OCI-LY7 (cell line): ENCODE data around the gene FAM193B. TPM values are rescaled to one million over a fixed set of nuclear protein-coding genes. Genes with fewer than 3 reads are reported as not detected.

ENCODE experiments used
- BruUV-seq: library from RNA; stranded (reverse); fragments of 400-500 nt; replicated peaks from 2 replicates; lab custom pipeline; 2021; lab: Mats Ljungman, UMichigan
- CTCF ChIA-PET: fragments of 300-600 bp; sonication (Branson Sonifier 250); formaldehyde crosslinking; loops from one replicate; lab custom pipeline; 2022; ENCODE audit warnings: antibody characterized with exemption; ENCODE audit not compliant: unreplicated experiment; lab: Charles Lee
- POLR2A ChIA-PET: fragments of 300-600 bp; sonication (Branson Sonifier 250); formaldehyde crosslinking; loops from one replicate; lab custom pipeline; 2022; ENCODE audit warnings: antibody characterized with exemption; lab: Charles Lee
- DNase-seq: peaks from one replicate; pipeline ENCODE4 v3.0.0-alpha.2; 2015; ENCODE audit warnings: low spot score
- H2AFZ ChIP-seq: fragments of 200-600 bp; sonication (generic), shearing (Covaris generic); 2 replicates; pipeline ENCODE4 v1.6.1; 2014; ENCODE audit warnings: mild to moderate bottlenecking, antibody characterized with exemption, low read length, moderate library complexity
- H3K27ac ChIP-seq: fragments of 200-600 bp; sonication (generic); 2 replicates; pipeline ENCODE4 v1.5.1; 2014; ENCODE audit warnings: mixed run types, low read depth, mild to moderate bottlenecking, moderate library complexity, low read length, inconsistent platforms; ENCODE audit not compliant: poor library complexity, severe bottlenecking
- H3K36me3 ChIP-seq: fragments of 200-600 bp; sonication (generic); 2 replicates; pipeline ENCODE4 v1.6.1; 2014; ENCODE audit warnings: mild to moderate bottlenecking, antibody characterized with exemption, low read length, moderate library complexity, mixed read lengths; ENCODE audit not compliant: insufficient read depth
- H3K4me1 ChIP-seq: fragments of 200-600 bp; sonication (generic); 2 replicates; pipeline ENCODE4 v1.5.1; 2014; ENCODE audit warnings: mild to moderate bottlenecking, low read length; ENCODE audit not compliant: insufficient read depth, poor library complexity, severe bottlenecking
- H3K4me2 ChIP-seq: fragments of 200-600 bp; sonication (generic); 2 replicates; pipeline ENCODE4 v1.6.1; 2014; ENCODE audit warnings: mild to moderate bottlenecking, low read length
- H3K4me3 ChIP-seq: fragments of 200-600 bp; sonication (generic); 2 replicates; pipeline ENCODE4 v1.5.1; 2014; ENCODE audit warnings: mild to moderate bottlenecking, low read depth, low read length; ENCODE audit not compliant: poor library complexity, severe bottlenecking
- H3K79me2 ChIP-seq: fragments of 200-600 bp; sonication (generic); 2 replicates; pipeline ENCODE4 v1.6.1; 2016; ENCODE audit warnings: low read depth, mild to moderate bottlenecking, low read length, moderate library complexity, mixed read lengths; ENCODE audit not compliant: insufficient read depth
- H3K9me2 ChIP-seq: fragments of 200-600 bp; sonication (generic); 2 replicates; pipeline ENCODE4 v1.6.1; 2016; ENCODE audit warnings: mild to moderate bottlenecking, low read length, mixed read lengths; ENCODE audit not compliant: insufficient read depth
- H3K9me3 ChIP-seq: fragments of 200-600 bp; sonication (generic); 2 replicates; pipeline ENCODE4 v1.6.1; 2014; ENCODE audit warnings: mild to moderate bottlenecking, mixed run types, low read length, mixed read lengths
- H4K20me1 ChIP-seq: fragments of 200-600 bp; sonication (generic); 2 replicates; pipeline ENCODE4 v1.6.1; 2014; ENCODE audit warnings: mild to moderate bottlenecking, antibody characterized with exemption, low read length, moderate library complexity, mixed read lengths; ENCODE audit not compliant: insufficient read depth
- EZH2phosphoT487 ChIP-seq: fragments of 200-600 bp; sonication (generic); IDR thresholded peaks from 2 replicates; pipeline ENCODE4 v1.6.1; 2018; ENCODE audit warnings: low read depth, borderline replicate concordance, mild to moderate bottlenecking, mixed run types, antibody characterized with exemption, low read length, moderate library complexity, mixed read lengths
- intact Hi-C: fragments of 100-400 bp; cut with micrococcal nuclease; formaldehyde crosslinking; loops from one replicate; pipeline ENCODE4 v1.10.0; 2022; ENCODE audit not compliant: unreplicated experiment
- total RNA-seq, 2 experiments: library from RNA; depleted of rRNA in 1 of 2; stranded (reverse); fragments of >200 nt in 1 of 2; shearing (Covaris generic) in 1 of 2; gene quantifications; 2 replicates each; pipeline ENCODE4 v1.2.3, GENCODE V29; 2014 to 2022
- TF ChIP-seq, protein P1 (sequence below): fragments of 200-600 bp; sonication (generic); conservative IDR thresholded peaks from 2 replicates; pipeline ENCODE4 v1.5.1; 2014; ENCODE audit warnings: mild to moderate bottlenecking, antibody characterized with exemption, low read length, moderate library complexity, mixed read lengths

FAM193B gene
- total RNA-seq, 2 experiments from 2014 or later: 63.2 to 104 TPM

DNA sequence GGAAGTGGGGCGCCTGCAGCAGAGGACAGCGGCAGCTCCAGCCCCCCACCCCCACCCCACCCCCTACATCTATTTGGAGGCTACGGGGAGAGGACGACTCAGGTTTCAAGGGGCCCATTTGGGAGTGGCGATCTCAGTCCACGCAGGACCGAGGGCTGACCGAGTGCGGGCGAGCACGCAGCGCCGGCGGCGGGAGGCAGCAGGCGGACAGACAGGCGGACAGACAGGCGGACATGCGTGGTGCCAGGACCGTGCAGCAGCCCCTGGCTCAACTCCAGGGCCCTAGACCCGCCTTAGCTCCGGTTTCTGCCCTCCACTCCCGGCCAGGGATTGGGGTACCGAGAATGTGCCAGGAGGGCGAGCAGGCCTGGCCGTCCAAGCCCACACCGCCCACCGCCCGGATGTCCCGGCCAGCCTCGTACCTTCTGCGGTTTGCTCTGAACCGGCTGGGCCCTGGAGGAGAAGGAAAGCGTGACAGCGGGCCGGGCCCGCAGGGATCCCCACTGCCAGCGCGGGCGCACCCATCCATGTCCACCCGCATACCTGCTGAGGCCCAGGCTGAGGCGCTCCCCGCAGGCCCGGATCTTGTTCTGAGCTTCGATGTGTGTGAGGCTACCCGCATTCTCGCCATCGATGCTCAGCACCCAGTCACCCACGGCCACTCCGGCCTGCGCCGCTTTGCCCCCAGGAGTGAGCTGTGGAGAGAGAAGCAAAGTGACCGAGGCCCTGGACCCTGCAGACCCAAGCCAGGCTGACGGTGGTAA is 62.2 kb downstream of the FAM193B start:
- BruUV-seq: no TSS peak
- intact Hi-C loops: no loop called here
- TF ChIP-seq EZH2phosphoT487: no peak
- TF ChIP-seq, protein P1, sequence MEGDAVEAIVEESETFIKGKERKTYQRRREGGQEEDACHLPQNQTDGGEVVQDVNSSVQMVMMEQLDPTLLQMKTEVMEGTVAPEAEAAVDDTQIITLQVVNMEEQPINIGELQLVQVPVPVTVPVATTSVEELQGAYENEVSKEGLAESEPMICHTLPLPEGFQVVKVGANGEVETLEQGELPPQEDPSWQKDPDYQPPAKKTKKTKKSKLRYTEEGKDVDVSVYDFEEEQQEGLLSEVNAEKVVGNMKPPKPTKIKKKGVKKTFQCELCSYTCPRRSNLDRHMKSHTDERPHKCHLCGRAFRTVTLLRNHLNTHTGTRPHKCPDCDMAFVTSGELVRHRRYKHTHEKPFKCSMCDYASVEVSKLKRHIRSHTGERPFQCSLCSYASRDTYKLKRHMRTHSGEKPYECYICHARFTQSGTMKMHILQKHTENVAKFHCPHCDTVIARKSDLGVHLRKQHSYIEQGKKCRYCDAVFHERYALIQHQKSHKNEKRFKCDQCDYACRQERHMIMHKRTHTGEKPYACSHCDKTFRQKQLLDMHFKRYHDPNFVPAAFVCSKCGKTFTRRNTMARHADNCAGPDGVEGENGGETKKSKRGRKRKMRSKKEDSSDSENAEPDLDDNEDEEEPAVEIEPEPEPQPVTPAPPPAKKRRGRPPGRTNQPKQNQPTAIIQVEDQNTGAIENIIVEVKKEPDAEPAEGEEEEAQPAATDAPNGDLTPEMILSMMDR: no peak
- DNase-seq: no peak
- H4K20me1 ChIP-seq: peaks cover 6% of the 10 kb centered on the region; the same call in 1 of the 2 replicates
- no peaks in the 10 kb centered on the region for H3K9me2 ChIP-seq
- H3K4me3 ChIP-seq: no peak overlapping the region
- H3K36me3 ChIP-seq: peaks cover 5% of the 10 kb centered on the region; the same call in 1 of the 2 replicates
- no peaks in the 10 kb centered on the region for H3K79me2 ChIP-seq
- no peaks in the 10 kb centered on the region for H3K9me3 ChIP-seq
- ChIA-PET POLR2A (interaction anchor here (0.5 kb wide), 1 partner anchor 14 kb away, joined by 3 read pairs; no protein-coding TSS in a partner anchor), CTCF (interaction anchor here (0.6 kb wide), 1 partner anchor 52 kb away, joined by 3 read pairs; no protein-coding TSS in a partner anchor)
- H3K27ac ChIP-seq: no peak overlapping the region
- H3K4me2 ChIP-seq: no peak overlapping the region
- H3K4me1 ChIP-seq: peaks cover 48% of the 10 kb centered on the region
- H2AFZ ChIP-seq: no peak overlapping the region

DNA sequence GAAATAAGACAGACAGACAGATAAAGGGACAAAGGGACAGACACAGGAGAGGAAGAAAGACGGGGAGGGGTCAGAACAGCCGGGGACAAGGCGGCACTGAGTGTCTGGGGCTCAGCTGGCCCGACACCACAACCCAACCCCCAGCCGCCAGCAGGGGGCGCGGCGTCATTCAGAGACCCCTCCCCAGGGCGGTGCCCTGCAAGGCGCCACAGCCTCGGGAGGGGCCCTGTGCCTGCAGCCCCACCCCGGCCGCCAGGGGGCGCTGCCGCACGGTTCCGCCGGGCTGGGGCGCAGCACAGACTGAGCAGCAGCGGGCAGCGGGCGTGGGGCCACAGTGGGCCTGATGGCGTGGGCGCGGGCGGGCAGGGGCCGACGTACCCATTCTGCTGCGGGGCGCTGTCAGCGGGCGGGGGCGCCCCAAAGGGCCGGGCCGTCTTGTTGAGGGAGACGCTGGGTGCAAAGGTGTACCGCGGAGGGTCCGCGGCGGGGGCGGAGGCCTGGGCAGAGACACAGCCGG is 62.9 kb downstream of the FAM193B start:
- Histone ChIP-seq H3K27ac (no peak overlapping the region), H3K9me2 (no peaks in the 10 kb centered on the region), H3K4me2 (no peak overlapping the region; the same call in 1 of the 2 replicates), H2AFZ (no peak overlapping the region), H4K20me1 (peaks cover 5% of the 10 kb centered on the region; the same call in 1 of the 2 replicates), H3K4me3 (no peak overlapping the region), H3K36me3 (peaks cover 8% of the 10 kb centered on the region; the same call in 1 of the 2 replicates), H3K4me1 (peaks cover 46% of the 10 kb centered on the region), H3K9me3 (no peaks in the 10 kb centered on the region), H3K79me2 (no peaks in the 10 kb centered on the region)
- CTCF ChIA-PET: no interaction called here
- no TSS peak for BruUV-seq
- POLR2A ChIA-PET: no interaction called here
- TF ChIP-seq, protein P1: peak; percentile 74
- TF ChIP-seq EZH2phosphoT487: no peak
- DNase-seq: peak; percentile 58
- intact Hi-C loops: no loop called here

DNA sequence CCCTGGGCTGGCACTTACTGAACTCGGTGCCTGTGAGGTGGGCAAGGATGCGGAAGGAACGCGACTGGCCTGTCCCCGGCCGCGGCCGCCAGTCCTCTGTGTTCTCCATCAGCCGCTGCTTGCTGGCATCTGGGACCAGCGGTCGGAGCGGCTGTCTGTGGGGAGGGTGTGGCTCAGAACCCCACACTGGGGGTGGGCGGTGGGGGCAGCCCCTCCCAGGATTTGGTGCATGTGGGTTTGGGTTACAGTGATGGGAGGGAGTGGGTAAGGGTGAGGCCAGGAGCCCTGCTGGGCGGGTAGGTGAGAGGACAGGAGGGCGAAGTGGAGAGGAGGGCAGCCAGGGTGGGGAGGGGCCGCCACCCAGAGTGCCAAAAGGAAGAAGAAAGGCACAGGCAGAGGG is 63.4 kb downstream of the FAM193B start:
- no peaks in the 10 kb centered on the region; the same call in 1 of the 2 replicates for H4K20me1 ChIP-seq
- no peaks in the 10 kb centered on the region for H3K9me2 ChIP-seq
- peaks cover 12% of the 10 kb centered on the region; the same call in 1 of the 2 replicates for H3K36me3 ChIP-seq
- POLR2A ChIA-PET: no interaction called here
- H3K4me2 ChIP-seq: no peak overlapping the region; the same call in 1 of the 2 replicates
- intact Hi-C loops: no loop called here
- no peak for DNase-seq
- CTCF ChIA-PET: no interaction called here
- TF ChIP-seq, protein P1: no peak
- no peak for TF ChIP-seq EZH2phosphoT487
- no peaks in the 10 kb centered on the region for H3K9me3 ChIP-seq
- BruUV-seq: no TSS peak
- no peak overlapping the region for H3K27ac ChIP-seq
- H3K4me1 ChIP-seq: peaks cover 41% of the 10 kb centered on the region
- H3K79me2 ChIP-seq: no peaks in the 10 kb centered on the region
- H3K4me3 ChIP-seq: no peak overlapping the region
- no peak overlapping the region for H2AFZ ChIP-seq
